LNCaP clone FGC (cell line): ENCODE results near the gene COL6A2.

Source experiments
- DNase-seq: peaks from one replicate; pipeline ENCODE4 v3.0.0-alpha.2; 2011; ENCODE audit warnings: low read depth
- H3K4me3 ChIP-seq: 2 replicates; pipeline ENCODE4 v1.5.1; 2011; ENCODE audit warnings: mild to moderate bottlenecking, low read depth, low read length, control low read depth
- CTCF ChIP-seq: IDR thresholded peaks from 2 replicates; pipeline ENCODE4 v1.5.1; 2012; ENCODE audit warnings: mild to moderate bottlenecking; ENCODE audit not compliant: control insufficient read depth, insufficient read depth; ENCODE audit errors: extremely low read depth

Gene COL6A2

GRCh38 chr21:46125846-46126301, 28.0 kb downstream of the COL6A2 start:
- H3K4me3 ChIP-seq: no peak overlapping the region
- no peak for DNase-seq
- TF ChIP-seq CTCF: no peak

- no peak for DNase-seq
- no peak for TF ChIP-seq CTCF
- H3K4me3 ChIP-seq: no peak overlapping the region
Observed at GRCh38 chr21:46126309-46127238, 28.7 kb downstream of the COL6A2 start.

- no peak overlapping the region for H3K4me3 ChIP-seq
Observed at GRCh38 chr21:46127239-46128105, 29.6 kb downstream of the COL6A2 start.

GRCh38 chr21:46128106-46128932, 30.4 kb downstream of the COL6A2 start:
- TF ChIP-seq CTCF: no peak
- H3K4me3 ChIP-seq: no peak overlapping the region
- DNase-seq: no peak

More at GRCh38 chr21:46127239-46128105, 29.6 kb downstream of the COL6A2 start:
- TF ChIP-seq CTCF: no peak
- no peak for DNase-seq

GRCh38 chr21:46128933-46129571, 31.1 kb downstream of the COL6A2 start:
- TF ChIP-seq CTCF: no peak
- no peak overlapping the region for H3K4me3 ChIP-seq
- no peak for DNase-seq
